HepG2 (cell line): ENCODE measurements around the gene NWD2. TPM values are rescaled to one million over a fixed set of nuclear protein-coding genes. Genes with fewer than 3 reads are reported as not detected.

Experiments used
- ATAC-seq: fragments of 200-7000 bp; cut with Tn5 transposase; 3 replicates; pipeline ENCODE4 v1.9.1; 2020; ENCODE audit warnings: mild to moderate bottlenecking, moderate library complexity
- BruUV-seq: library from RNA; stranded (reverse); fragments of 400-500 nt; replicated peaks from 2 replicates; lab custom pipeline; 2021; lab: Mats Ljungman, UMichigan
- CTCF ChIA-PET: fragments of 300-600 bp; formaldehyde crosslinking; extraction: SDS; loops from one replicate; lab custom pipeline; 2021; ENCODE audit warnings: low total read pairs, inconsistent platforms, low intra/inter-chr PET ratio; lab: Yijun Ruan, JAX
- POLR2A ChIA-PET: fragments of 350-600 bp; sonication (Branson Sonifier 250); formaldehyde crosslinking; loops from one replicate; lab custom pipeline; 2020; ENCODE audit warnings: antibody characterized with exemption, inconsistent platforms; lab: Yijun Ruan, JAX
- DNase-seq: peaks from one replicate; pipeline ENCODE4 v3.0.0-alpha.2; 2015; ENCODE audit warnings: low spot score
- FAIRE-seq: peaks from 3 replicates; lab custom pipeline; 2011; peaks lifted over from hg19 to GRCh38; lab: Jason Lieb, UNC
- H2AFZ ChIP-seq: one replicate; pipeline ENCODE4 v1.6.1; 2011; ENCODE audit warnings: low read length, inconsistent platforms
- H3K27ac ChIP-seq: fragments of 300-600 bp; 3 replicates; pipeline ENCODE4 v1.8.0; 2011; ENCODE audit warnings: mixed run types, mild to moderate bottlenecking, mixed read lengths, low read length, inconsistent platforms; ENCODE audit not compliant: insufficient read depth; ENCODE audit errors: extremely low read length
- H3K27me3 ChIP-seq, 2 experiments: fragments of 200-600 bp in 1 of 2; 2 replicates in 1 of 2; 3 replicates in 1 of 2; pipeline versions ENCODE4 v1.6.0 to v1.8.0; 2011; ENCODE audit warnings: low read length in 2 of 2, mild to moderate bottlenecking in 2 of 2, moderate library complexity in 2 of 2, inconsistent platforms in 1 of 2; ENCODE audit not compliant: insufficient read depth in 2 of 2, control insufficient read depth in 1 of 2
- H3K36me3 ChIP-seq, 2 experiments: fragments of 200-600 bp in 1 of 2; replicated peaks in 1 of 2; 2 replicates in 1 of 2; 3 replicates in 1 of 2; pipeline versions ENCODE4 v1.5.1 to v1.8.0; 2011; ENCODE audit warnings: low read length in 2 of 2, inconsistent platforms in 1 of 2; ENCODE audit not compliant: insufficient read depth in 2 of 2, control insufficient read depth in 1 of 2
- H3K4me1 ChIP-seq: 2 replicates; pipeline ENCODE4 v1.5.1; 2012; ENCODE audit warnings: low read length, inconsistent platforms; ENCODE audit not compliant: insufficient read depth
- H3K4me2 ChIP-seq: 2 replicates; pipeline ENCODE4 v1.6.0; 2011; ENCODE audit warnings: low read depth, low read length, inconsistent platforms
- H3K4me3 ChIP-seq, 3 experiments: fragments of 200-600 bp in 1 of 3; sonication (generic), shearing (Covaris generic) in 1 of 3; replicated peaks in 1 of 3; 2 replicates each; pipeline ENCODE4 v1.5.1; 2011 to 2016; ENCODE audit warnings: low read length in 3 of 3, inconsistent platforms in 2 of 3, low read depth in 2 of 3, mild to moderate bottlenecking in 2 of 3, control low read depth in 1 of 3, mixed read lengths in 1 of 3; ENCODE audit not compliant: insufficient read depth in 1 of 3
- H3K79me2 ChIP-seq: one replicate; pipeline ENCODE4 v1.6.1; 2011; ENCODE audit warnings: low read length, inconsistent platforms; ENCODE audit not compliant: insufficient read depth
- H3K9ac ChIP-seq: 2 replicates; pipeline ENCODE4 v1.6.0; 2011; ENCODE audit warnings: mild to moderate bottlenecking, low read depth, low read length, inconsistent platforms; ENCODE audit not compliant: insufficient read depth
- H3K9me3 ChIP-seq: 2 replicates; pipeline ENCODE4 v1.5.1; 2012; ENCODE audit warnings: mild to moderate bottlenecking, low read length
- H4K20me1 ChIP-seq: 2 replicates; pipeline ENCODE4 v1.6.0; 2011; ENCODE audit warnings: inconsistent platforms, mild to moderate bottlenecking, low read length, moderate library complexity; ENCODE audit not compliant: insufficient read depth
- ATF7 ChIP-seq, 2 experiments: fragments of 450-650 bp in 1 of 2; sonication (generic) in 1 of 2; formaldehyde crosslinking in 1 of 2; IDR thresholded peaks; 2 replicates each; pipeline versions ENCODE4 v1.4.0 to v1.6.1; 2016 to 2020; ENCODE audit warnings: antibody characterized with exemption in 1 of 2, mild to moderate bottlenecking in 1 of 2, missing genetic modification reagents in 1 of 2
- FOXA1 ChIP-seq, 2 experiments: fragments of 450-650 bp in 1 of 2; sonication (generic) in 1 of 2; formaldehyde crosslinking in 1 of 2; IDR thresholded peaks; 2 replicates each; pipeline versions ENCODE4 v1.4.0 to v1.6.1; 2016 to 2020; ENCODE audit warnings: missing genetic modification reagents in 1 of 2
- FOXC1 ChIP-seq: sonication (generic); formaldehyde crosslinking; IDR thresholded peaks from 2 replicates; pipeline ENCODE4 v1.8.0; 2022; ENCODE audit warnings: mild to moderate bottlenecking, missing genetic modification reagents, borderline replicate concordance
- RAD21 ChIP-seq: fragments of 450-650 bp; formaldehyde crosslinking; IDR thresholded peaks from 2 replicates; pipeline ENCODE4 v1.5.0; 2020; ENCODE audit warnings: mild to moderate bottlenecking
- SP1 ChIP-seq, 2 experiments: fragments of 450-650 bp in 1 of 2; sonication (generic) in 1 of 2; formaldehyde crosslinking in 1 of 2; IDR thresholded peaks; 2 replicates each; pipeline versions ENCODE4 v1.4.0 to v1.6.1; 2016 to 2020; ENCODE audit warnings: missing genetic modification reagents in 1 of 2
- TCF12 ChIP-seq, 2 experiments: fragments of 450-650 bp in 1 of 2; sonication (generic) in 1 of 2; formaldehyde crosslinking in 1 of 2; IDR thresholded peaks; 2 replicates each; pipeline versions ENCODE4 v1.6.1 to v1.8.0; 2017 to 2022; ENCODE audit warnings: antibody characterized with exemption in 1 of 2, mild to moderate bottlenecking in 1 of 2, missing genetic modification reagents in 1 of 2, moderate library complexity in 1 of 2
- ZFP62 ChIP-seq: sonication (generic); formaldehyde crosslinking; IDR thresholded peaks from 2 replicates; pipeline ENCODE4 v1.4.0; 2020; ENCODE audit warnings: missing genetic modification reagents
- ZNF207 ChIP-seq: fragments of 450-650 bp; IDR thresholded peaks from 2 replicates; pipeline ENCODE4 v1.6.1; 2016; ENCODE audit warnings: antibody characterized with exemption, borderline replicate concordance
- ZNF383 ChIP-seq: sonication (generic); formaldehyde crosslinking; IDR thresholded peaks from 2 replicates; pipeline ENCODE4 v1.4.0; 2020; ENCODE audit warnings: missing genetic modification reagents, mild to moderate bottlenecking, borderline replicate concordance
- ZNF446 ChIP-seq: sonication (generic); formaldehyde crosslinking; IDR thresholded peaks from 2 replicates; pipeline ENCODE4 v1.5.0; 2020; ENCODE audit warnings: mild to moderate bottlenecking, missing genetic modification reagents
- ZNF678 ChIP-seq: sonication (generic); formaldehyde crosslinking; IDR thresholded peaks from 2 replicates; pipeline ENCODE4 v1.4.0; 2020; ENCODE audit warnings: mild to moderate bottlenecking, missing genetic modification reagents
- ZNF7 ChIP-seq: IDR thresholded peaks from 2 replicates; pipeline ENCODE4 v1.6.1; 2016; ENCODE audit warnings: missing biosample characterization, missing genetic modification reagents
- ZNF773 ChIP-seq: sonication (generic); formaldehyde crosslinking; IDR thresholded peaks from 2 replicates; pipeline ENCODE4 v1.4.0; 2020; ENCODE audit warnings: missing genetic modification reagents, borderline replicate concordance
- ZNF780A ChIP-seq: sonication (generic); formaldehyde crosslinking; IDR thresholded peaks from 2 replicates; pipeline ENCODE4 v1.8.0; 2022; ENCODE audit warnings: mild to moderate bottlenecking, missing genetic modification reagents, moderate library complexity
- WGBS: methylation state at CpG from one replicate; pipeline ENCODE4 v1.1.6; 2017; ENCODE audit warnings: low lambda C conversion rate; 5-methylcytosine and 5-hydroxymethylcytosine counted together
- in situ Hi-C: cut with HindIII; loops from 2 replicates; pipeline ENCODE4 v1.10.0; 2017; ENCODE audit warnings: low pct_unique_long_range_greater_than_20kb; ENCODE audit not compliant: extremely low pct_ligation_motif_present
- intact Hi-C: fragments of 100-400 bp; cut with micrococcal nuclease; formaldehyde crosslinking; loops from one replicate; pipeline ENCODE4 v1.10.0; 2022; ENCODE audit not compliant: unreplicated experiment
- polyA plus RNA-seq, 8 experiments: library from polyadenylated mRNA; depleted of rRNA in 3 of 8; stranded (reverse) in 7 of 8; unstranded in 1 of 8; fragments of >200 nt; fragmentation: Illumina TruSeq in 4 of 8; extraction: Trizol in 4 of 8; gene quantifications; 2 replicates each; pipeline versions ENCODE4 v1.2.1 to v1.2.3, GENCODE V29; 2011 to 2016; ENCODE audit warnings: low read depth in 4 of 8, missing spikeins in 1 of 8, mixed read lengths in 1 of 8; ENCODE audit not compliant: insufficient read depth in 1 of 8
- total RNA-seq, 5 experiments: library from RNA; depleted of rRNA; stranded (reverse); fragments of >200 nt; fragmentation: Illumina TruSeq; extraction: Trizol; gene quantifications; 2 replicates each; pipeline ENCODE4 v1.2.3, GENCODE V29; 2016; ENCODE audit warnings: low read depth in 1 of 5
- TF ChIP-seq, protein P1 (sequence below): IDR thresholded peaks from 2 replicates; pipeline ENCODE4 v1.6.1; 2016
- TF ChIP-seq, protein P2 (sequence below): sonication (generic); formaldehyde crosslinking; IDR thresholded peaks from 2 replicates; pipeline ENCODE4 v1.4.0; 2020; ENCODE audit warnings: mild to moderate bottlenecking, missing genetic modification reagents
- TF ChIP-seq, protein P3 (sequence below): sonication (generic); formaldehyde crosslinking; IDR thresholded peaks from 2 replicates; pipeline ENCODE4 v1.5.0; 2020; ENCODE audit warnings: missing genetic modification reagents

The NWD2 gene
- total and polyA plus RNA-seq, 2 of the 13 experiments (the other 11 are each of a cell fraction or from before 2014, with no cell fraction given), result not detected

DNA sequence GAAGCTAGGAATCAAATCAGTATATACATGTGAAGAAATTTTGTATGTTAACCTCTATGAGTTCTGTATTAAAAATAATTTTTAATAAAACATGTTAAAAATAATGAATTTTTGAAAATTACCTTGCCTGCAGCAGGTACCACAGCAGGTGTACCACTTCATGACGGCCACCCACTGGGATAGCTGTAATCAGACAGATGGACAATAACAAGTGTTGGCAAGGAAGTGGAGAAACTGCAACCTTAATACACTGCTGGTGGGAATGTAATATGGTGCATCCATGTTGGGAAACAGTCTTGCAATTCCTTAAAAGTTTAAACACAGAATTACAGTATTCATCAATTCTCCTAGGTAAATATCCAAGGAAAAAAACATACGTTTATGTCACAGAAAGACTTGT, 232.1 kb downstream of the NWD2 start:
- FAIRE-seq (no peak), DNase-seq (no peak), ATAC-seq (no peak)
- no peak overlapping the region for H3K4me2 ChIP-seq
- POLR2A ChIA-PET, result no interaction called here
- 0 out of 2 replicates have a peak, but pooled peaks have one; percentile 22 for TF ChIP-seq ZNF7
- TF ChIP-seq ZNF383 (CRISPR knock-in tag), result no peak
- TF ChIP-seq SP1 (IDR thresholded peaks at IDR 0.05), result no peak
- TF ChIP-seq SP1 (CRISPR knock-in tag; IDR thresholded peaks at IDR 0.05), result no peak
- no peak overlapping the region for H3K9ac ChIP-seq
- CTCF ChIA-PET, result no interaction called here
- H2AFZ ChIP-seq, result no peak overlapping the region
- intact Hi-C loops, result no loop called here
- 36% methylated on average over 2 of the region's 2 CpGs for whole genome bisulfite sequencing
- H3K27ac ChIP-seq, result no peak overlapping the region
- no peaks in the 10 kb centered on the region for H3K9me3 ChIP-seq
- in situ Hi-C loops, result no loop called here
- no peaks in the 10 kb centered on the region for H3K27me3 ChIP-seq
- no peaks in the 10 kb centered on the region for H3K36me3 ChIP-seq
- H3K79me2 ChIP-seq, result no peaks in the 10 kb centered on the region
- H3K4me3 ChIP-seq, result no peak overlapping the region
- H3K4me1 ChIP-seq, result no peaks in the 10 kb centered on the region
- no peaks in the 10 kb centered on the region for H4K20me1 ChIP-seq
- no TSS peak for BruUV-seq

DNA sequence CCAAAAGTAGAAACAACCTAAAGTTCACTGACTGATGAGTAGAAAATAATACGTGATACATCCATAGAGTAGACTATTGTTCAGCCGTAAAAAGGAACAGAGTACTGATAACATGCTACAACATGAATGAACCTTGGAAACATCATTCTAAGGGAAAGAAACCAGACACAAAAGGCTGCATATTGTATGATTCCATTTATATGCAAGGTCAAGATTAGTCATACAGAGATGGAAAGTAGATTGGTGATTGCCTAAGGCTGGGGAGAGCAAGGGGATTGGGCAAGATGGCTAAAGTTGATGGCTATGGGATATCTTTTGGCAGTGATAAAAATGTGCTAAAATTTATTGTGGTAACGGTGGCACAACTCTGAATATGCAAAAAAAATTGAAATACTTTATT, 232.6 kb downstream of the NWD2 start:
- Histone ChIP-seq H3K79me2 (no peaks in the 10 kb centered on the region), H3K36me3 (no peaks in the 10 kb centered on the region), H3K4me1 (no peaks in the 10 kb centered on the region), H3K4me3 (no peak overlapping the region), H3K9ac (no peak overlapping the region), H3K4me2 (no peak overlapping the region), H2AFZ (no peak overlapping the region), H4K20me1 (no peaks in the 10 kb centered on the region), H3K27ac (no peak overlapping the region), H3K9me3 (no peaks in the 10 kb centered on the region), H3K27me3 (no peaks in the 10 kb centered on the region)
- no TSS peak for BruUV-seq
- intact Hi-C loops, result no loop called here
- DNase-seq (no peak), FAIRE-seq (no peak), ATAC-seq (no peak)
- ChIA-PET POLR2A (no interaction called here), CTCF (no interaction called here)
- in situ Hi-C loops, result no loop called here
- 59% methylated on average over 3 of the region's 3 CpGs for WGBS
- TF ChIP-seq ZNF446 (CRISPR knock-in tag), result no peak
- TF ChIP-seq, protein P1, sequence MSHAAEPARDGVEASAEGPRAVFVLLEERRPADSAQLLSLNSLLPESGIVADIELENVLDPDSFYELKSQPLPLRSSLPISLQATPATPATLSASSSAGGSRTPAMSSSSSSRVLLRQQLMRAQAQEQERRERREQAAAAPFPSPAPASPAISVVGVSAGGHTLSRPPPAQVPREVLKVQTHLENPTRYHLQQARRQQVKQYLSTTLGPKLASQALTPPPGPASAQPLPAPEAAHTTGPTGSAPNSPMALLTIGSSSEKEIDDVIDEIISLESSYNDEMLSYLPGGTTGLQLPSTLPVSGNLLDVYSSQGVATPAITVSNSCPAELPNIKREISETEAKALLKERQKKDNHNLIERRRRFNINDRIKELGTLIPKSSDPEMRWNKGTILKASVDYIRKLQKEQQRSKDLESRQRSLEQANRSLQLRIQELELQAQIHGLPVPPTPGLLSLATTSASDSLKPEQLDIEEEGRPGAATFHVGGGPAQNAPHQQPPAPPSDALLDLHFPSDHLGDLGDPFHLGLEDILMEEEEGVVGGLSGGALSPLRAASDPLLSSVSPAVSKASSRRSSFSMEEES (CRISPR knock-in tag), result no peak
- TF ChIP-seq, protein P2, sequence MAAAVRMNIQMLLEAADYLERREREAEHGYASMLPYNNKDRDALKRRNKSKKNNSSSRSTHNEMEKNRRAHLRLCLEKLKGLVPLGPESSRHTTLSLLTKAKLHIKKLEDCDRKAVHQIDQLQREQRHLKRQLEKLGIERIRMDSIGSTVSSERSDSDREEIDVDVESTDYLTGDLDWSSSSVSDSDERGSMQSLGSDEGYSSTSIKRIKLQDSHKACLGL (CRISPR knock-in tag), result no peak
- no peak for TF ChIP-seq RAD21 (CRISPR knock-in tag)
- no peak for TF ChIP-seq FOXA1 (IDR thresholded peaks at IDR 0.05)
- no peak for TF ChIP-seq FOXA1 (CRISPR knock-in tag; IDR thresholded peaks at IDR 0.05)
- TF ChIP-seq ZNF207, result no peak
- TF ChIP-seq ZNF773 (CRISPR knock-in tag), result no peak
- no peak for TF ChIP-seq ZFP62
- no peak for TF ChIP-seq ZNF678 (CRISPR knock-in tag)
- TF ChIP-seq FOXC1 (CRISPR knock-in tag), result no peak
- TF ChIP-seq TCF12 (IDR thresholded peaks at IDR 0.05), result no peak
- TF ChIP-seq TCF12 (CRISPR knock-in tag; IDR thresholded peaks at IDR 0.05), result no peak
- no peak for TF ChIP-seq ATF7 (IDR thresholded peaks at IDR 0.05)
- no peak for TF ChIP-seq ATF7 (CRISPR knock-in tag; IDR thresholded peaks at IDR 0.05)
- TF ChIP-seq, protein P3, sequence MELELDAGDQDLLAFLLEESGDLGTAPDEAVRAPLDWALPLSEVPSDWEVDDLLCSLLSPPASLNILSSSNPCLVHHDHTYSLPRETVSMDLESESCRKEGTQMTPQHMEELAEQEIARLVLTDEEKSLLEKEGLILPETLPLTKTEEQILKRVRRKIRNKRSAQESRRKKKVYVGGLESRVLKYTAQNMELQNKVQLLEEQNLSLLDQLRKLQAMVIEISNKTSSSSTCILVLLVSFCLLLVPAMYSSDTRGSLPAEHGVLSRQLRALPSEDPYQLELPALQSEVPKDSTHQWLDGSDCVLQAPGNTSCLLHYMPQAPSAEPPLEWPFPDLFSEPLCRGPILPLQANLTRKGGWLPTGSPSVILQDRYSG (CRISPR knock-in tag), result no peak
- no peak for TF ChIP-seq ZNF780A
